GM23248 (cell line): ENCODE results near the gene ALDH16A1.

ENCODE experiments used
- EZH2 ChIP-seq: fragments of 200-600 bp; sonication (generic); IDR thresholded peaks from 2 replicates; pipeline ENCODE4 v1.6.1; 2018; ENCODE audit warnings: antibody characterized with exemption, mild to moderate bottlenecking; ENCODE audit not compliant: insufficient read depth, poor library complexity, severe bottlenecking
- EZH2phosphoT487 ChIP-seq: fragments of 200-600 bp; sonication (generic); IDR thresholded peaks from 2 replicates; pipeline ENCODE4 v1.6.1; 2018; ENCODE audit warnings: antibody characterized with exemption, moderate library complexity, mild to moderate bottlenecking, low read depth; ENCODE audit not compliant: insufficient read depth

DNA sequence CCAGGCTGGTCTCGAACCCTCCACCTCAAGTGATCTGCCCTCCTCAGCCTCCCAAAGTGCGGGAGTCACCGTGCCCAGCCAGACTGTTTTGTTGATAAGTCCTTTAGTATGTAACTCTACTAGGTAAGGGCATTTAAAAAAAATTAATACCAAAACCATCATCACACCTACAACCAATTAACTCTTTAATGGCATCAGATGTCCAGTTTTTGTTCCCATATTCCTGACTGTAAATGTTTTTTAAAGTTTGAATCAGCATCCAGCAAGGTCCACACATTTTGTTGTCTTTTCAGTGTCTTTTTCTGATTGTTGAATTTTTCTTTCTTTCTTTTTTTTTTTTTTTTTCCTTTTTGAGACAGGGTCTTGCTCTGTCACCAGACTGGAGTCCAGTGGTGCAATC is 65.0 kb downstream of the ALDH16A1 start:
- TF ChIP-seq EZH2phosphoT487 = no peak
- TF ChIP-seq EZH2 = no peak
